Glutamatergic neuron (in vitro differentiated cells): Measurements from ENCODE around the gene ACAP3. TPM values are rescaled to one million over a fixed set of nuclear protein-coding genes. Genes with fewer than 3 reads are reported as not detected.

Experiments
- DNase-seq: peaks from one replicate; pipeline ENCODE4 v3.0.0; 2022
- H3K27ac Mint-ChIP-seq: one replicate; pipeline ENCODE4 v1.8.0; 2020; ENCODE audit warnings: mild to moderate bottlenecking, mixed read lengths, inconsistent platforms; ENCODE audit not compliant: unreplicated experiment
- H3K27me3 Mint-ChIP-seq: one replicate; pipeline ENCODE4 v1.8.0; 2020; ENCODE audit warnings: mild to moderate bottlenecking, moderate library complexity, mixed read lengths, inconsistent platforms; ENCODE audit not compliant: unreplicated experiment
- H3K36me3 Mint-ChIP-seq: one replicate; pipeline ENCODE4 v1.8.0; 2020; ENCODE audit warnings: mild to moderate bottlenecking, mixed read lengths, inconsistent platforms; ENCODE audit not compliant: unreplicated experiment
- H3K4me1 Mint-ChIP-seq: one replicate; pipeline ENCODE4 v1.8.0; 2020; ENCODE audit warnings: mild to moderate bottlenecking, low read depth, mixed read lengths, inconsistent platforms; ENCODE audit not compliant: unreplicated experiment
- H3K4me3 Mint-ChIP-seq: one replicate; pipeline ENCODE4 v1.8.0; 2020; ENCODE audit warnings: mild to moderate bottlenecking, mixed read lengths, inconsistent platforms; ENCODE audit not compliant: unreplicated experiment
- H3K9me3 Mint-ChIP-seq: one replicate; pipeline ENCODE4 v1.8.0; 2020; ENCODE audit warnings: mild to moderate bottlenecking, moderate library complexity, mixed read lengths, inconsistent platforms; ENCODE audit not compliant: unreplicated experiment
- long read RNA-seq: library from polyadenylated mRNA; unstranded; transcript quantifications from one replicate; pipeline ENCODE4 v2.0.0, GENCODE V29; 2020; ENCODE audit not compliant: unreplicated experiment
- total RNA-seq: library from RNA; stranded (reverse); fragmentation: NEBNext Ultra II Directional; extraction: Animal tissue kit (Norgen Biotek cat#: 25700); gene quantifications from one replicate; pipeline ENCODE4 v1.2.1, GENCODE V29; 2021; ENCODE audit not compliant: unreplicated experiment
- TF ChIP-seq, protein P1 (sequence below): fragments of 200-600 bp; sonication (generic); IDR thresholded peaks from one replicate; pipeline ENCODE4 v1.5.0; 2021; ENCODE audit not compliant: partially characterized antibody, unreplicated experiment

Gene ACAP3
- total RNA-seq, result 1,099 TPM
- long read RNA-seq, partial matches to known transcripts, result 15 of 37 reads
- long read RNA-seq, other reads (novel, unspliced or antisense), result 17 of 37 reads

DNA sequence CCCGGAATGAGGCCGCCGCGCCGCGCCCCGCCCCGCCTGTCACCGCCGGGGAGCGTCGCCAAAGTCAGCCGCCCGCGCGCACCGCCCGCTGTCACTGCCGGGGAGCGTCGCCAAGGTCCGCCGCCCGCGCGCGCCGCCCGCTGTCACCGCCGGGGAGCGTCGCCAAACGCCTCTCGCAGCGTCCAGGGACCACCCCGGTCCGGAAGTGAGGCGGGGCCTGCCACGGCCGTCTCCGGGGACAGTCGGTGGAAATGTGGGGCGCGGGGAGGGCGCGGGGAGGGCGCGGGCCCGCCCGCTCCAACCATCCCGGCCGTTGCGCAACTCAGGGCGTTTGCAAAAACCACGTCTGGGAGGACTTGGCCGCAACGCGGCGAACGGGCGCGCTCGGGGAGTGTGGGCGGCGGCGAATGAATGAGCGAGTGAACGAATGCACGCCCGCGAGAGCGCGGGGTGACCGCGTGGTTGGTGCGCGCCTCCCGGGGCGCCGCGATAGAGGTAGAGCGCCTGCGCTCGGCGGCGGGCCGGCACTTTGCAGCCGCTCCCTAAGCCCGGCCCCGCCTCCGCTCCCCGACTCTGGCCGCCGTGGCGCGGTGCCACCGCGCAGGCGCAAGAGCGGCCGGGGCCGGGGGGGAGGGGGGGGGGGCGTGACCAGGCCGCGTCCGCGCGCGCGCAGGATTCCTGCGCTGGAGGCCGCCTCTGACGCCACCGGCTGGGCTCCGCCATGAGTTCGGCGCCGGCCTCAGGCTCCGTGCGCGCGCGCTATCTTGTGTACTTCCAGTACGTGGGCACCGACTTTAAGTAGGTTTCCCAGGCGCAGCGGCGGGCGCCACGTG, at the start of gene ACAP3, which contains the start of gene PUSL1:
TSS of gene ACAP3 (minus strand) at position 8 of the 833 bp plus-strand sequence. CDS start 115 bp downstream, outside the sequence.
TSS of gene PUSL1 (plus strand) at position 675 of the 833 bp plus-strand sequence. CDS start at position 722, 47 bp downstream.
- Mint-ChIP-seq H3K27ac (peak within 1 kb of the TSS; percentile 99), H3K27me3 (peaks cover 25% of the 10 kb centered on the region), H3K4me1 (no peaks in the 10 kb centered on the region), H3K36me3 (no peaks in the 10 kb centered on the region), H3K4me3 (peak within 1 kb of the TSS; percentile 97), H3K9me3 (peaks cover 13% of the 10 kb centered on the region)
- TF ChIP-seq, protein P1, sequence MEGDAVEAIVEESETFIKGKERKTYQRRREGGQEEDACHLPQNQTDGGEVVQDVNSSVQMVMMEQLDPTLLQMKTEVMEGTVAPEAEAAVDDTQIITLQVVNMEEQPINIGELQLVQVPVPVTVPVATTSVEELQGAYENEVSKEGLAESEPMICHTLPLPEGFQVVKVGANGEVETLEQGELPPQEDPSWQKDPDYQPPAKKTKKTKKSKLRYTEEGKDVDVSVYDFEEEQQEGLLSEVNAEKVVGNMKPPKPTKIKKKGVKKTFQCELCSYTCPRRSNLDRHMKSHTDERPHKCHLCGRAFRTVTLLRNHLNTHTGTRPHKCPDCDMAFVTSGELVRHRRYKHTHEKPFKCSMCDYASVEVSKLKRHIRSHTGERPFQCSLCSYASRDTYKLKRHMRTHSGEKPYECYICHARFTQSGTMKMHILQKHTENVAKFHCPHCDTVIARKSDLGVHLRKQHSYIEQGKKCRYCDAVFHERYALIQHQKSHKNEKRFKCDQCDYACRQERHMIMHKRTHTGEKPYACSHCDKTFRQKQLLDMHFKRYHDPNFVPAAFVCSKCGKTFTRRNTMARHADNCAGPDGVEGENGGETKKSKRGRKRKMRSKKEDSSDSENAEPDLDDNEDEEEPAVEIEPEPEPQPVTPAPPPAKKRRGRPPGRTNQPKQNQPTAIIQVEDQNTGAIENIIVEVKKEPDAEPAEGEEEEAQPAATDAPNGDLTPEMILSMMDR, result no peak
- DNase-seq, result peak; percentile 89

GRCh38 chr1:1356796-1357401, 49.2 kb upstream of the ACAP3 start:
- peaks cover 16% of the 10 kb centered on the region for H3K4me1 Mint-ChIP-seq
- DNase-seq, result peak; percentile 30

GRCh38 chr1:1356166-1356795, 48.6 kb upstream of the ACAP3 start:
- H3K4me3 Mint-ChIP-seq, result no peak overlapping the region
- TF ChIP-seq, protein P1, result no peak
- peak; percentile 17 for DNase-seq
- no peaks in the 10 kb centered on the region for H3K36me3 Mint-ChIP-seq
- peaks cover 16% of the 10 kb centered on the region for H3K27me3 Mint-ChIP-seq
- peaks cover 16% of the 10 kb centered on the region for H3K4me1 Mint-ChIP-seq
- no peak overlapping the region for H3K27ac Mint-ChIP-seq
- peaks cover 5% of the 10 kb centered on the region for H3K9me3 Mint-ChIP-seq

More at GRCh38 chr1:1356796-1357401, 49.2 kb upstream of the ACAP3 start:
- peaks cover 5% of the 10 kb centered on the region for H3K9me3 Mint-ChIP-seq
- H3K27ac Mint-ChIP-seq, result no peak overlapping the region
- H3K27me3 Mint-ChIP-seq, result peaks cover 16% of the 10 kb centered on the region
- TF ChIP-seq, protein P1, result no peak
- no peak overlapping the region for H3K4me3 Mint-ChIP-seq
- H3K36me3 Mint-ChIP-seq, result no peaks in the 10 kb centered on the region

GRCh38 chr1:1355416-1355815, 47.7 kb upstream of the ACAP3 start:
- Mint-ChIP-seq H3K4me1 (peaks cover 11% of the 10 kb centered on the region), H3K27me3 (peaks cover 12% of the 10 kb centered on the region), H3K4me3 (no peak overlapping the region), H3K27ac (no peak overlapping the region), H3K9me3 (peaks cover 3% of the 10 kb centered on the region), H3K36me3 (no peaks in the 10 kb centered on the region)
- DNase-seq, result peak; percentile 49
- TF ChIP-seq, protein P1, result no peak
